A549 (cell line): ENCODE measurements around the gene C2CD2. TPM values are rescaled to one million over a fixed set of nuclear protein-coding genes. Genes with fewer than 3 reads are reported as not detected.

Experiments
- ATAC-seq, 2 experiments: fragments of 200-7000 bp in 1 of 2; fragments of >200 bp in 1 of 2; cut with Nextera tagmentation in 1 of 2; cut with Tn5 transposase in 1 of 2; 3 replicates each; pipeline versions ENCODE4 v1.8.0 to v1.9.1; 2018 to 2020; ENCODE audit warnings: mild to moderate bottlenecking in 1 of 2, moderate library complexity in 1 of 2
- CTCF ChIA-PET: fragments of 300-600 bp; sonication (Branson Sonifier 250); formaldehyde crosslinking; extraction: SDS; loops from one replicate; lab custom pipeline; 2021; ENCODE audit warnings: antibody characterized with exemption, inconsistent platforms; lab: Yijun Ruan, JAX
- POLR2A ChIA-PET: fragments of 350-600 bp; formaldehyde crosslinking; extraction: SDS; loops from one replicate; lab custom pipeline; 2021; ENCODE audit warnings: antibody characterized with exemption, inconsistent platforms; lab: Yijun Ruan, JAX
- DNase-seq, 2 experiments: peaks; one replicate each; pipeline versions ENCODE4 v3.0.0 to v3.0.0-alpha.2; 2011 to 2016; ENCODE audit warnings: low read depth in 1 of 2, low spot score in 1 of 2
- FAIRE-seq: peaks from 2 replicates; lab custom pipeline; 2011; peaks lifted over from hg19 to GRCh38; lab: Jason Lieb, UNC
- H3K27ac ChIP-seq, 2 experiments: fragments of >200 bp; sonication (Bioruptor Twin); formaldehyde crosslinking; 3 replicates each; pipeline ENCODE4 v1.5.1; 2016 to 2017
- H3K4me1 ChIP-seq: fragments of >200 bp; sonication (Bioruptor Twin); formaldehyde crosslinking; 3 replicates; pipeline ENCODE4 v1.6.1; 2016
- H3K4me2 ChIP-seq: fragments of >200 bp; sonication (Bioruptor Twin); formaldehyde crosslinking; 3 replicates; pipeline ENCODE4 v1.6.1; 2016
- H3K4me3 ChIP-seq: fragments of >200 bp; sonication (Bioruptor Twin); formaldehyde crosslinking; 3 replicates; pipeline ENCODE4 v1.5.1; 2016
- H3K9me3 ChIP-seq: fragments of >200 bp; sonication (Bioruptor Twin); formaldehyde crosslinking; 3 replicates; pipeline ENCODE4 v1.6.1; 2016
- ATOH8 ChIP-seq: fragments of 250-450 bp; sonication (Bioruptor Pico); IDR thresholded peaks from 2 replicates; pipeline ENCODE4 v1.5.0; 2020; ENCODE audit warnings: low read depth, mild to moderate bottlenecking, moderate library complexity
- CEBPB ChIP-seq, 2 experiments: fragments of >200 bp in 1 of 2; sonication (Bioruptor Twin) in 1 of 2; formaldehyde crosslinking in 1 of 2; IDR thresholded peaks; 2 replicates each; pipeline ENCODE4 v1.6.1; 2012 to 2016
- EHMT2 ChIP-seq: fragments of 200-600 bp; sonication (generic); IDR thresholded peaks from 2 replicates; pipeline ENCODE4 v1.6.1; 2016; ENCODE audit warnings: antibody characterized with exemption, low read depth, mild to moderate bottlenecking, moderate library complexity
- EP300 ChIP-seq, 2 experiments: fragments of >200 bp; sonication (Bioruptor Twin); formaldehyde crosslinking; IDR thresholded peaks; 2 replicates in 1 of 2; 3 replicates in 1 of 2; pipeline ENCODE4 v1.6.1; 2016 to 2017
- FOSL2 ChIP-seq, 2 experiments: fragments of 450-650 bp in 1 of 2; fragments of >200 bp in 1 of 2; sonication (Bioruptor Twin) in 1 of 2; formaldehyde crosslinking; IDR thresholded peaks; 2 replicates each; pipeline versions ENCODE4 v1.5.0 to v1.6.1; 2016 to 2020; ENCODE audit warnings: mild to moderate bottlenecking in 1 of 2, moderate library complexity in 1 of 2
- HMGXB4 ChIP-seq: fragments of 250-450 bp; sonication (Bioruptor Pico); IDR thresholded peaks from 2 replicates; pipeline ENCODE4 v1.5.0; 2021; ENCODE audit warnings: mild to moderate bottlenecking, moderate library complexity, borderline replicate concordance
- HOXB5 ChIP-seq: fragments of 250-450 bp; sonication (Bioruptor Pico); IDR thresholded peaks from 2 replicates; pipeline ENCODE4 v1.5.0; 2020; ENCODE audit warnings: mild to moderate bottlenecking, moderate library complexity
- MAFK ChIP-seq: fragments of 450-650 bp; IDR thresholded peaks from 2 replicates; pipeline ENCODE4 v1.6.1; 2014; ENCODE audit not compliant: partially characterized antibody
- NFE2L2 ChIP-seq: fragments of 150-350 bp; conservative IDR thresholded peaks from 2 replicates; pipeline ENCODE4 v1.6.1; 2014; ENCODE audit warnings: low read length
- NPAS2 ChIP-seq: fragments of 250-450 bp; sonication (Bioruptor Pico); IDR thresholded peaks from 2 replicates; pipeline ENCODE4 v1.8.0; 2022; ENCODE audit warnings: mild to moderate bottlenecking, moderate library complexity, borderline replicate concordance
- PHF8 ChIP-seq: fragments of 200-600 bp; sonication (generic); IDR thresholded peaks from 2 replicates; pipeline ENCODE4 v1.6.1; 2016; ENCODE audit warnings: low read depth, mild to moderate bottlenecking, antibody characterized with exemption, moderate library complexity, borderline replicate concordance
- TFCP2L1 ChIP-seq: fragments of 250-450 bp; sonication (Bioruptor Pico); IDR thresholded peaks from 2 replicates; pipeline ENCODE4 v1.5.0; 2021; ENCODE audit warnings: mild to moderate bottlenecking
- TP53 ChIP-seq: fragments of 250-450 bp; sonication (Bioruptor Pico); IDR thresholded peaks from 2 replicates; pipeline ENCODE4 v1.5.0; 2021; ENCODE audit warnings: mild to moderate bottlenecking, moderate library complexity
- ZSCAN20 ChIP-seq: fragments of 250-450 bp; sonication (Bioruptor Pico); IDR thresholded peaks from 2 replicates; pipeline ENCODE4 v1.8.0; 2022; ENCODE audit warnings: mild to moderate bottlenecking, moderate library complexity
- WGBS: methylation state at CpG from one replicate; pipeline ENCODE4 v1.1.6; 2017; ENCODE audit errors: missing lambda C conversion rate; 5-methylcytosine and 5-hydroxymethylcytosine counted together
- polyA plus RNA-seq, 4 experiments: library from polyadenylated mRNA; depleted of rRNA in 3 of 4; stranded (reverse); fragments of >200 nt; fragmentation: RNase III in 1 of 4; extraction: RNeasy Plus Mini Kit Qiagen cat#74134 plus additional on column Dnase treatment in 1 of 4; gene quantifications; 2 replicates in 3 of 4; 3 replicates in 1 of 4; pipeline ENCODE4 v1.2.3, GENCODE V29; 2011 to 2017

C2CD2 gene
- polyA plus RNA-seq, 2 of the 4 experiments (the other 2 are of a cell fraction): 7.0 to 13.5 TPM

GRCh38 chr21:41940431-41940830, 13.4 kb downstream of the C2CD2 start (continued):
- TF ChIP-seq HOXB5 (CRISPR knock-in tag): no peak
- TF ChIP-seq, all 56 proteins: peak for 0

GRCh38 chr21:41939391-41939790, 14.4 kb downstream of the C2CD2 start:
- ATAC-seq (no peak), DNase-seq (no peak), FAIRE-seq (no peak)
- H3K4me1 ChIP-seq: no peaks in the 10 kb centered on the region
- no peak overlapping the region for H3K27ac ChIP-seq
- no peak overlapping the region for H3K4me3 ChIP-seq
- TF ChIP-seq TFCP2L1 (CRISPR knock-in tag): no peak
- TF ChIP-seq ATOH8: no peak
- no peak for TF ChIP-seq EP300 (IDR thresholded peaks at IDR 0.05)
- TF ChIP-seq HMGXB4: no peak
- no peak for TF ChIP-seq NFE2L2
- no peak for TF ChIP-seq TP53 (CRISPR knock-in tag)
- no peak for TF ChIP-seq MAFK
- no peak for TF ChIP-seq PHF8
- TF ChIP-seq, all 56 proteins: peak for 0
- Histone ChIP-seq H3K4me2 (no peak overlapping the region), H3K9me3 (no peaks in the 10 kb centered on the region)
- ChIA-PET CTCF (no interaction called here), POLR2A (no interaction called here)
- WGBS: 91% methylated on average over 6 of the region's 8 CpGs

- no peak overlapping the region for H3K4me3 ChIP-seq
- FAIRE-seq: no peak
- 82% methylated on average over 13 of the region's 18 CpGs for WGBS
- TF ChIP-seq NPAS2 (no peak), CEBPB (IDR thresholded peaks at IDR 0.05) (no peak), ZSCAN20 (CRISPR knock-in tag) (no peak)
- H3K4me2 ChIP-seq: peak overlapping the region; percentile 68
- peaks cover 34% of the 10 kb centered on the region for H3K4me1 ChIP-seq
- POLR2A ChIA-PET: no interaction called here
- no peaks in the 10 kb centered on the region for H3K9me3 ChIP-seq
- peak overlapping the region; percentile 60 to 86; a peak in 5 of 6 replicates for H3K27ac ChIP-seq
- CTCF ChIA-PET: interaction anchor here (1.0 to 1.6 kb wide), 2 partner anchors 24 to 97 kb away, joined by 3 to 6 read pairs; no protein-coding TSS in a partner anchor
- DNase-seq: no peak
- ATAC-seq: peak in 1 of 2 experiments; percentile 14; a peak in 1 of 6 replicates
Observed at GRCh38 chr21:41933313-41934079, 20.3 kb downstream of the C2CD2 start.

- Histone ChIP-seq H3K4me3 (0 out of 3 replicates have a peak overlapping the region, but pooled peaks have one; percentile 3), H3K4me1 (peaks cover 34% of the 10 kb centered on the region), H3K9me3 (no peaks in the 10 kb centered on the region), H3K27ac (peak overlapping the region; percentile 60 to 86), H3K4me2 (peak overlapping the region; percentile 68)
- TF ChIP-seq EHMT2 (no peak), FOSL2 (IDR thresholded peaks at IDR 0.05) (peak; percentile 0; the same call in 1 of the 2 replicates), FOSL2 (CRISPR knock-in tag; IDR thresholded peaks at IDR 0.05) (no peak)
- 36% methylated on average over 16 of the region's 18 CpGs for WGBS
- ChIA-PET POLR2A (no interaction called here), CTCF (interaction anchor here (0.7 to 1.6 kb wide), 6 partner anchors 9 to 519 kb away, joined by 3 to 6 read pairs (median 3); no protein-coding TSS in a partner anchor)
- peak; percentile 89 to 95 for ATAC-seq
- no peak for DNase-seq
- no peak for FAIRE-seq
Observed at GRCh38 chr21:41932576-41933312, 21.1 kb downstream of the C2CD2 start.
